Measurements from ENCODE around the gene RANBP17. TPM values are rescaled to one million over a fixed set of nuclear protein-coding genes. Genes with fewer than 3 reads are reported as not detected.
"Not testable (repeated sequence)": the region's sequence is repeated elsewhere in the genome, so short reads cannot be mapped to it uniquely, and the experiment has no call there.

RANBP17 gene
- polyA plus RNA-seq, 3 donors: 8.8 to 16.9 (median 15.7) TPM

DNA sequence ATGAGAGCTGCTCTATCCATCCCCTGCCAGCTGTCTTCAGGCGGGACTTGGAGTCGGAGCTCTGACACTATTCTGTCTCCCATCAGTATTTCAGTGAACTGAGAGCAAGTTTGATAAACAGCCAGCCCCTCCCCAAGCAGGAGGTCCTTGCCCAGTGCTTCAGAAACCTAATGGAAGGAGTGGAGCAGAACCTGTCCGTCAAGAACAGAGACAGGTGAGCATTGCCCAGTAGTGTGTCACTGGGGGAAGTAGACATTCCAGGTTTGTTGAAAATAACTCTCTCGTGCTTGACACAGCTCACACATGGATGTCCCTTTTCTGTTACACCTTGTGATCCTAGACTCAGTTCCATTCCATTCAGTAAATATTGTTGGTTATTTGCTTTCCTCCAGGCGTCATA lies 434.0 kb downstream of the RANBP17 start:
- DNase-seq: no peak

DNA sequence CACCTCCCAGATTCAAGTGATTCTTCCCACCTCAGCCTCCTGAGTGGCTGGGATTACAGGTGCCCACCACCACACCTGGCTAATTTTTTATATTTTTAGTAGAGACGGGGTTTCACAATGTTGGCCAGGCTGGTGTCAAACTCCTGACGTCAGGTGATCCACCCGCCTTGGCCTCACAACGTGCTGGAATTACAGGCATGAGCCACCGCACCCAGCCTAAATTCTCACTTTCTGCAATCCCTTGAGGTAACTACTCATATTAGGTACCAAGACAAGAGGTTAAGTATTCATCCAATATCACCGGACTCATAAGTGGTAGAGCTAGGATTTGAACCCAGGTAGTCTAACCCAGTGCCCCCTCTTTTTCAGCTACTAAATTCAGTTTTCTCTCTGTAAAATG lies 436.1 kb downstream of the RANBP17 start:
- DNase-seq: not testable (repeated sequence)

DNA sequence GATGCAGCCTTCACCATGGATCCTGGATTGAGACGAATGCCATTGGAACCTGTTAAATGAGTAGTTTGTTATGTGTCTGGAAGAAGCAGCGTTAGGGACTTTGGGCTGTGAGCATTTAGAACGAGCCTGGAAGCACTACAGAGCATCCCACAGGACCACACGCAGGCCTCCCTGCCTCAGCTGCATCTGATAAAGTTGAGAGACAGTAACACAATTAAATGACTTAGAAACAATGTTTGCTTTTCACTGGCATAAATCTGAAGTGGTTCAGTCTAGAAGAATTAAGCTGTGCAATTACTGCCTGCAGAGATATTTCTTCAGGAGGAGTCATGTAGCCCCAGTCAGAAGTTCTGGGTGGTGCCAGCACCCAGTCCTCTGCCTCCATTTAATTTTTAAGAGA lies 437.4 kb downstream of the RANBP17 start:
- no peak for DNase-seq

DNA sequence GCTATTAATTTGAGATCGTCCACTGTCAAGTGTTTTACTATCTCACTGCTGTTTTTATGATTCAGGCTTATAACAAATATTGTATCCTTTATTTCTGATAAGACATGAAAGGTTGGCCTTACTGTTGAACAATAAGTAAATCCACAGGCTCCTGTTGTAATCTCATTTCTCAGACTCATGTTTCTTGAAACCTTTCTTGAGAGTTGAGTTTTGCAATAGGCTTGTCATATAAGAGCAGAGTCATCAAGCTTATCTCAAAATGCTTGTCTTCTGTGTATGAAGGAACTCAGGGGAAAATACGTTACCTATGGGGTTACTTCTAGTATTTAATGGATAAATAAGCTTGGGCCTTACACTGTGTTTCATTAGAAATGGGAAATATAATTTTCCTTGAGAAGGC lies 438.0 kb downstream of the RANBP17 start:
- DNase-seq: no peak

DNA sequence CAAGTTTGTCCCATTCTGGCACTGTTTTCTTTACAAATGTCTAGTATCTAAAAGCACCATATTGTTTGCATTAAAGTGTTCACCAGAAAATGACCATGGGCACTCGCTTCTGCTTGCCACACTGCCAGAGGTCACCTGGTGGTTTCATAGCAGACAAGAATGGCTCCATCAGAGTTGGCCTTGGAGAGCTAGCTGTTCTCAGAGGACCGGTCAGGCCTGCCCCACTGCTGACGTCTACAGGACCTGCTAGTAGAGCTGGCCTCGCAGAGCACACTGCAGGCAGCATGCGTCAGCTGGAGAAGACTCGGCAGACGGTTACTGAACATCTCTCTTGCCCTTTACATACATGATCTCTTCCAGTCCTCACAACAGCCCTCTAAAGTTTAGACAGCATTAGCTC lies 438.5 kb downstream of the RANBP17 start:
- DNase-seq: no peak

DNA sequence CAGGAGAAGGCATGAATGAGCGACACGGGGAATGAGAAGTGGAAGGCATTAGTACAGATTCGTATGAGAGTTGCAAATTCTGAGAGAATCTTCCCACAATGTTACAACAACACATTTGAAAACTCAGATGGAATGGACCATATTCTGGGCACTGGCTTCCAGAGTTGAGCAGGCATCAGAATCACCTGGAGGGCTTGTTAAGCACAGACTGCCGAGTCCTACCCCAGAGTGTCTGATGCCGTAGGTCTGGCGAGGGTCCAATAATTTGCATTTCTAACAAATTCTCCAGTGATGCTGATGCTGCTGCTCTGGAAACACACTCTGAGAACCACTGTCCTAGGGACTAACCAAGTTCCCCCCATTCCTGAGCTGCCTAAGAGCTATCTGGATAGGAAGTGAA lies 444.3 kb downstream of the RANBP17 start:
- no peak for DNase-seq

DNA sequence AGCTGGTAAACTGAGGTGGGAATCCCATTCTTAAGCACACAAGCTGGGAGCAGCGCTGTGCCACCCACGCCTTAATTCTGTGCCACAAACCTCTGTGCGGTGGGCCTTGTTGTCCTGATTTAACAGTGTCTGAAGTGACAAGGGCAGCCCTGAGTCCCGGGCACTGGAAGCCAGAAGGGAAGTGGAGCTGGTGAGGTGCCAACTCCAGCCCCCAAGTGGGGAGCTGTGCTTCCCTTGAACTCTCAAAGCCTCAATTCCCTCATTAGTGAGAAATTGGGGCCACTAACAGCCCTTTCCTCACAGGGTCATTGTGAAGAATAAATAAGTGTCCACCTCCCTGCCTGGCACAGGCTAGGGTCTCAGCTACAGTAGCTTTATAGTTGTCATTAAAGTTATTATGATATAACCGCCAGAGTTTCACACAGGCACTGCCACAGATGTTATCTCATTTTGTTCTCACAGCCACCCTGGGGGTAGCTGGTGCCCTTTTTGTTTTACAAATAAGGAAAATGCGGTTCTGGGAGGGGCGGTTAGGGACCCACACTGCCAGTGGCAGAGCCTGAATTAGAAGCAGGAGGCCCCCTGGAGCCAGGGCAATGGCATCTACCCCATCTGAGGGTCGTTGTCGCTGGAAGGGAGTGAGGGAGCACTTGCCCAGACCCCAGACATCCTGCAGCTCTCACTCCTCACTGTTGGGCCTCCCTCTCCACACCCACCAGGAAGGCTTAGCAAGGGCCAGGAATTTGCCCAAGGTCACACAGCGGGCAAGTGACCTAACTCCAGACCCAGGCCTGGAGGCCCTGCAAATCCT lies 445.2 kb downstream of the RANBP17 start:
- no peak for DNase-seq

DNA sequence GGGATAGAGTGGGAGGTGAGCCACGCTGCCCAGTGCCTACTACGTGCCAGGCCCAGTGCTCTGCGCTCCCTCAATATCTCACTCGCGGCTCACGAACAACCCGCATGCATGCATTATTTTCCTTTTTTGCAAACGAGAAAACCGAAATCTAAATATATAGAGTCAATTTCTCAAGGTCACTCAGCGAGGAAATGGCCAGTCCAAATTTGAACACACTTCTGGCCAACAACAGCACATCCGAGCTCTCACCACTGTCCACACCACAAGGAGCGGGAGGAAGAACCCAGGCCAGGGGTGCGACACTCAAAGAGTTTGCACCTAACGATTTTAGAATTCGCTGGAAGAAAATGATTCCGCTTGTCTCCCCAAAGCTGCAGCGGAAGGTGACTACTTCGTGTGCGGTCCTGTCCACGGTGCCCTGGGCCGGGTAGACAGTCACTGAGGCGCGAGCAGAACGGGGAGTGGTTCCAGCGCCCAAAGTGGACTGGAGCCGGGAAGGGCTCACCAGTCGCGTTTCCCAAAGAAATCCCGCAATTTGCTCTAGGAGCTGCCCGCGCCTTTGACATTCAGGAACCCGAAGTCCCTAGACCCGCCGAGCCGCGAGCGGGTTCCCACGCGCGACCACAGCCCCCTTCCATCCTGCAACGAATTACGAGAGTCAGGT lies 446.1 kb downstream of the RANBP17 start:
- no peak for DNase-seq

DNA sequence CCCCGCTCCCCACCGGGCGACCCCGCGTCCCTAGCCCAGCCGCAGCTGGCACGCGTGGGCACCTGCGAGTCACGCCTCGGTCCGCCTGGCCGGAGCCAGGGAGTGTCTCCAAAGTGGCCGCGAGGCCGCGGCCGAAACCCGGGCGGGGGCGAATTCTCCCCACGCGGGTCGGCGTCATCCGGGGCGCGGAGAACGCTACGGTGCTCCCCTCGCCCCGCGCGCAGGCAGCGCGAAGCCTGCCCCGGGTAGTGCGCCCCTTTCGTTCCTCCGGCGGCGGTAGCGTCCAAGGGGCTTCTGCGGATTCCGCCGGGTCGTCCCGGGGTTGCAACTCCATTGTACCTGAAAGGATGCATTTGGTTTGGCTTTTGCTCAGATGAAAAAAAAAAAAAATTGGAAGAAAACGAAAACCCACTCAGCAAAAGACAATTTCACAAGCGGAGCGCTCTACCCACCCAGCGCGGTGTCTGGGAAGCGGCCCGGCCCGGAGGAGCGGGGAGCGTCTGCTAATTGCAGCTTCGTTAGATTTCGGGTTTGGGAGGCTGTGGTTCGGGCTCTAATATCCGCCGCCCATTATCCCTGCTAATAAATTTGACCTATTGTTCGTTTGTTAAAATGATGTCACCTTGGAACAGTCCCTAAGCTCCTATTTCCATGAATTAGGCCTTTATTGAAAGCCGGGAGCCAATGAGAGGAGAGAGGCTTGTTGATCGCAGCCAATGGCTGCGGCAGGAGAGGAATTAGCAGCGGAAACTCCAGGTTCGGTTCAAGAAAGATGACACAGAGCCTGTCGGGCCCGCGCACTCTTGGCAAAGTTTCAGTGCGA lies 446.8 kb downstream of the RANBP17 start, which contains the start of gene TLX3:
Gene TLX3 (plus strand): TSS at position 796 of the 823 bp plus-strand sequence. CDS start 118 bp downstream, outside the sequence.
- peak; percentile 53 for DNase-seq

DNA sequence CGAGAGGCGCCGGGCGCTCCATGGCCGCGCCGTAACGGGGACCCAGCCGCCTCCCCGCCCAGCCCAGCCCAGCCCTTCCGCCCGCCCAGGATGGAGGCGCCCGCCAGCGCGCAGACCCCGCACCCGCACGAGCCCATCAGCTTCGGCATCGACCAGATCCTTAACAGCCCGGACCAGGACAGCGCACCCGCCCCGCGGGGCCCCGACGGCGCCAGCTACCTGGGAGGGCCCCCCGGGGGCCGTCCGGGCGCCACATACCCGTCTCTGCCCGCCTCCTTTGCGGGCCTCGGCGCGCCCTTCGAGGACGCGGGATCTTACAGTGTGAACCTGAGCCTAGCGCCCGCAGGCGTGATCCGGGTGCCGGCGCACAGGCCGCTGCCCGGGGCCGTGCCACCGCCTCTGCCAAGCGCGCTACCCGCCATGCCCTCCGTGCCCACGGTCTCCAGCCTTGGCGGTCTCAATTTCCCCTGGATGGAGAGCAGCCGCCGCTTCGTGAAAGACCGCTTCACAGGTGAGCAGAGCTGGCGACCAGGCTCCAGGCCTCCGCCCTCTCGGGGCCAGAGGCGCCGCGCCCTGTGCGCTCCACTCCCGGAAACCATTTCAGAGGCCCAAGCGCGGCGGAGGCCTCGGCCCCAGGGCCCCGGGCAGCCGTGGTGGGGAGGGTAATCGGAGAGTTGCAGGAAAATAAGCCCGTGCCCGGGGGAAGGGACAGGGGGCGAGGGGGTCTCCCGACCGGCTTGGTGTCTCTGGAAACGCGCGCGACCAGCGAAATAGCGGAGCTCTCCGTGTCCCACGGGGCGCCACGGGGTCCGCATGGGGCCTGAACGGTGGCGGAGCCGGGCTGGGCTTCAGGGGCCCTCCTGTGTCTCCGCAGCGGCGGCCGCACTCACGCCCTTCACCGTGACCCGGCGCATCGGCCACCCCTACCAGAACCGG lies 447.7 kb downstream of the RANBP17 start:
- DNase-seq: no peak

DNA sequence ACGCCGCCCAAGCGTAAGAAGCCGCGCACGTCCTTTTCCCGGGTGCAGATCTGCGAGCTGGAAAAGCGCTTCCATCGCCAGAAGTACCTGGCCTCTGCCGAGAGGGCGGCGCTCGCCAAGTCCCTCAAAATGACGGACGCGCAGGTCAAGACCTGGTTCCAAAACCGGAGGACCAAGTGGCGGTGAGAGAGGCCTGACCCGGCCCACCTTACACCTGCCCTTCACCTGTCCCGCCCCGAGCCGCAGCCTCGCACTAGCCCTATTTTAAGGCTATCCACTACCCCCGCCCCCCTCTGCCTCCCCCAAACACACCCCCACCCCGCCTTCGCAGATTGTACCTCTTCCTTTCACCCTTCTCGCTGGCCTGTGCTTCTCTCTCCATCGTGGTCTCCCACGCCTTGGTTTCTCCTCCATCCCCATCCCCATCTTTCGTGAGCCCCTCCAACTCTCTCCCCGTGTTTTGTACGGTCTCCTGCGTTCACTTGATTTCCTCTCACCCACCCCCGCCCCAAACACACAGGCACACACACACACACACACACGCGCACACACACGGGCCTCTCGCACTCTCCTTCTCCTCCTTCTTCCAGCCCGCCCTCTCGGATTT lies 448.5 kb downstream of the RANBP17 start:
- no peak for DNase-seq

DNA sequence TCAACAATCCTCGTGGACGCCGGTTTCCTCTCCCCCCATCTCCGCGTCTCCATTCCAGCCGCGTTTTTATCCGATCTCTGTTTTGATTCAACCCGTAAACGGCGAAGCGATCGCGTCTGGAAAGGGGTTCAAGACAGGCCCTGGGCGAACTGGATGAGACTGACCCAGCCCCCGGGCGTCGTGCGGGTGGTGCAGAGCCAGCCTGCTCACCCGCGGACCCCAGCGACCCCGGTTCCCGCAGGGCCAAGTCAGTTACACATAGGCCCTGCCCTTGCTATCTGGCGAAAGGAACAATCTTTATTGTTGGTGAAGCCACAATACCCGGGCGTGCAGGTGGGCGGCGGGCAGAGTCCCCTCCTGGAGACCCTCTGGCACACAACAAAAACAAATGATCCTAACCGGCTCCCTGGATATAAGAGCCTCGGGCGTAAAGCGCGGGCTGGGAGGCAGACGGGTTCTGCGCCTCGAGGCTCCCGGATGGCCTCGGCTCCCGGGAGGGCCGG lies 449.1 kb downstream of the RANBP17 start:
- no peak for DNase-seq

DNA sequence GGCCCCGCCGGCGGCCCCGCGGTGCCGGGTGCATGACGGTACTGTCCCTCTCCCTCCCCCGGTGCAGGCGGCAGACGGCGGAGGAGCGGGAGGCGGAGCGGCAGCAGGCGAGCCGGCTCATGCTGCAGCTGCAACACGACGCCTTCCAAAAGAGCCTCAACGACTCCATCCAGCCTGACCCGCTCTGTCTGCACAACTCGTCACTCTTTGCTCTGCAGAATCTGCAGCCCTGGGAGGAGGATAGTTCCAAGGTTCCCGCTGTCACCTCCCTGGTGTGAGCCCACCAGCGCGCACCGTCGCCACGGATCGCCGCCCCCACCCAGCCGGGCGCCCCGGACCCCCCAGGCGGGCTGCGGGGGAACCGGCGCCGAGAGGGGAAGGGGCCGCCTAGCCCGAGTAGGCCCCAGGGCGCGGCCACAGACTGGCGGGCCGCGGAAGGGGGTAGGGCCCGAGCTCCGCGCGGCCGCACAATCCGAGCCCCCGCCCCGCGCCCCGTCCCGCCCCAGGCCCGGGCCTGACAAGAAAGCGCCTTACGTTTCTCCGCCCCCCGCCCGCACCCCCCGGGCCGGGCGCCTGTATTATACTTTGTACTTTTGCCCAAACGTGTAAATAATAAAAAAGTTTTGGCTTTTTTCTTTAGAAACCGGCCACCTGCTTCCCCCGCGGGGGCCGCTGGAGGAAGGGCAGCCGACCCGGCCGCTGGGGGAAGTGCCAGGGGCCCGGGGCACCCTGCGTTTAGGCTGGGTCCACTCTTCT lies 449.7 kb downstream of the RANBP17 start:
- DNase-seq: no peak

DNA sequence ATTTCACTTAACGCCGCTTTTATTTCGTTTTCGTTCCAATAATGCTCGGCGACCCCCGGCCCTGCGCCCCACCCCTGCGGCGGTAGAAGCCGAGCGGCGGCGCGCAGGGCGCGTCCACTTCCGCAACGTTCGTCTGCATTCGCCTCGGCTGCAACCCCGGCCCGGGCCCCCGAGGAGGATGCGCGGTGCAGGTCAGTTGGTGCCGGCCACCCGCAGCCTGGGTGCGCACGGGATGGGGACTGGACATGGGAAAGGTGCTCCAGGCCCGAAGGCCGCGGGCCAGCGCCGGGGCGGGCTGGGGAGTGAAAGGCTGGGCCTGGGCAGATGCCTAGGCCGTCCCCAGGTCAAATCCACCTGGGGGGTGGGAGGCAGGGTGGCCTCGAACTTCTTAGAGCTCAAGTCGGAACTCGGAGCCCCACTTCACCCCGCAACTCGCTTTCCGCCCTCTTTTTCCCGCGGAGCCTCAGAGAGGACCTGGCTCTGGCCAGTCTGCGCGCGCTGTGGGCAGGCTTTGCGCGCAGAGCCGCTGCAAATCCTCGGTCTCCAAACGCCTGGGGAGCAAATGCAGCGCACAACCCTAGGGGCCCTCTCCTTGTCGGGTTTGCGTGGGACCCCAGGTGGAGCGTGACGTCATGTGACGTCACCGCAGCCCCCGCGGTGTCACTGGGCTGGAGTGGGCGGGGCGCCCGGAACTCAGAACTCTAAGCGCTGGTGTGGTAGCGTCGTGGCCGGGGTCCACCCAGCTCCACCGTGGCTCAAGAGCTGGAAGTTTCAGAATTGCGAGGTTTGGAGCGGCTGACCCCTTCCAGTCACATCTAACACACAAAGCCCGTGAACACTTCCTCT lies 450.5 kb downstream of the RANBP17 start:
- DNase-seq: no peak

DNA sequence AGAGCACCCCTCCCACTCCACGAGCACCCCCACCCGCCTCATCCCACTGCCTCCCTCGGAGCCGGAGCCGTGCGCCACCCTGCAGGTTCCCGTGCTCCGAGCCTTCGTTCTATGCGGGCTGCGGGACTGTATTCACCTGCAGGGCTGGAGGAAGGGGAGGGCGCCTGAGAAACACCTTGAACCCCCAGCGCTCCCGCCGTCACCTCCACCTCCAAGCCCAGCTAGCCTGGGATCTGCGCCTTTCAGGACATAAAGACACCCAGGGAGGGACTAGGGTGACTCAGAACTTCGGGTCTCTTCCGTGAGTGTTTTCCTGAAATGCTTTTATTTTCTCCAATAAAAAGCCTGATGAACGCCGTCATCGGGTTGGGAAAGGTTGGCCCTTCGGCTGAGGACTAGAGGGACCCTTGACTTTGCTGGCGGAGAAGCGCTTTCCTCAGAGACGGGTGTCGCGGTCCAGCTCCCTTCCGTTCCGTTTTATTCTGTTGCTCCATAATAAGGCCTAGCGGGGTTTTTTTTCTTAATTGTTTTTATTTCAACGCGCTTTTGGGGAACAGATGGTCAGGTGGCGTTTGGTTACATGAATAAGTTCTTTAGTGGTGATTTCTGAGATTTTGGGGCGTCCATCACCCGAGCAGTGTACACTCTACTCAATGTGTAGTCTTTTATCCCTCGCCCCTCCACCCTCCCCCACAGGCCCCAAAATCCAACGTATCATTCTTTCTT lies 451.8 kb downstream of the RANBP17 start:
- no peak for DNase-seq

DNA sequence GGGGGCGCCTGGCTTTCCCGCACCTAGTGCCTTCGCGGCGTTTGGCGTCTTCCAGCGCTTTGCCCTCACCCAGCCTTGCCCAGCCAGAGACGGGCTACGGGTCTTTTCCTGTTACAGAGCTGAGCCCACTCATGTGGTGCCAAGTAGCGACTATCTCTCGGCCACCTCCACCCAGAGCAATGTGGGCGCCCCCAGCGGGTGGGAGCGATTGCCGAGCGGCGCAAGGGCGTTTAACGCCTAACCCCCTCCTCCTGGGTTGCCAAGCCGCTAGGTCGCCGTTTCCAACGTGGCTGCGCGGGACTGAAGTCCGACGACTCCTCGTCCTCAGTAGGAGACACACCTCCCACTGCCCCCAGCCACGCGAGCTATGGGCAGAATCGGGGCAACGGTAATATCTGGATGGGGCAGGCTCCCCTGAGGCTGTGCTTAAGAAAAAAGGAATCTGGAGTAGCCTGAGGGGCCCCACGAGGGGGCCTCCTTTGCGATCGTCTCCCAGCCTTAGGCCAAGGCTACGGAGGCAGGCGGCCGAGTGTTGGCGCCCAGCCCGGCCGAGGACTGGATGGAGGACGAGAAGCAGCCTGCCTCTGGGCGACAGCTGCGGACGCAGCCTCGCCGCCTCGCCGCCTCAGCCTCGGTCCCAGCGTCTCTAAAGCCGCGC lies 453.0 kb downstream of the RANBP17 start:
- no peak for DNase-seq

DNA sequence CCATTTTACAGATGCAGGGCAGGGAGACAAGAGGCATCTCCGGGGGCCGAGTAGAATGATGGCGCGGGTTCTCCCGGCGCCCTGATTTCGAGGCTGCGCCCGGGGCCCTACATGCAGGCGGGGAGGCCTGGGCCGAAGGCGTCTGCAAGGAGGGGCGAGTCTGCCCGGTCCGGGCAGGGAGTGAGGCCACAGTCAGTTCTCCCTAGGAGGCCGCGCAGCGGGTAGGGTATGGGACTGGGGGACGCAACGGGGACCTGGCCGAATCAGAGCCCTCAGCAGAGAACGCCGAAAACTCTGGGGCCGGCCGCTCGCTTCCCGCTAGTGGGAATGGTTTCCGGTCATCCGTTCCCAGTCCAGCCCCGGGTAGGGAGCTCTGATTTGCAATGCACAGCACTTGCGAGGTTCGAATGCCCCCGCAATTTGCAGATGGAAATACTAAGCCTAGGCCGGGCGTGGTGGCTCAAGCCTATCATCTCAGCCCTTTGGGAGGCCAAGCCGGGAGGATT lies 453.6 kb downstream of the RANBP17 start:
- no peak for DNase-seq

DNA sequence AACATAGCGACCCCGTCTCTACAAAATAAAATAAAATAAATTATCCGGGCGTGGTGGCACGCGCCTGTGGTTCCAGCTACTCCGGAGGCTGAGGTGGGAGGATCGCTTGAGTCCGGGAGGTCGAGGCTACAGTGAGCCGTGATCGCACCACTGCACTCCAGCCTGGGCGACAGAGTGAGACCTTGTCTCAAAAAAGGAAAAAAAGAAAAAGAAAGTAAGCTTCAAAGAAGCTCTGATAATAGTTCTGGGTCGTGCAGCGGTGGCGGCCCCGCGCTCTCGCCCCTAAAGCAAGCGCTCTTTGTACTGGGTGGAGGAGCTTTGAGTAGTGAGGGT lies 454.1 kb downstream of the RANBP17 start:
- no peak for DNase-seq
